Upper lobe of left lung (tissue), 4 donors: ENCODE measurements around the gene CTLA4.

Experiments
- CTCF ChIP-seq, 6 experiments: fragments of 450-650 bp in 4 of 6; fragments of 200-600 bp in 2 of 6; sonication (generic) in 2 of 6; IDR thresholded peaks; one replicate each; pipeline ENCODE4 v1.5.1; 2016 to 2019; ENCODE audit warnings: antibody characterized with exemption in 6 of 6
- EP300 ChIP-seq, 4 donors: sonication (generic); formaldehyde crosslinking; IDR thresholded peaks; one replicate each; pipeline ENCODE4 v1.5.1; 2017; ENCODE audit warnings: antibody characterized with exemption in 4 of 4, control low read depth in 2 of 4
- POLR2AphosphoS5 ChIP-seq, 2 donors: sonication (generic); formaldehyde crosslinking; IDR thresholded peaks; one replicate each; pipeline ENCODE4 v1.5.1; 2017; ENCODE audit warnings: antibody characterized with exemption in 2 of 2

GRCh38 chr2:203871371-203871983 is 3.9 kb downstream of the CTLA4 start:
- TF ChIP-seq CTCF (IDR thresholded peaks at IDR 0.05): no peak
- no peak for TF ChIP-seq POLR2AphosphoS5 (IDR thresholded peaks at IDR 0.05)
- TF ChIP-seq EP300 (IDR thresholded peaks at IDR 0.05): peak in 1 of 4 donors; percentile 58
